Thoracic aorta (tissue), 2 donors: ENCODE results near the gene MYEF2. TPM values are rescaled to one million over a fixed set of nuclear protein-coding genes. Genes with fewer than 3 reads are reported as not detected.
A peak's percentile ranks its signal among the peaks of the same experiment; 100 is the strongest.

Source experiments
- ATAC-seq: fragments of 150-250 bp; one replicate; pipeline ENCODE4 v1.8.0; 2017; ENCODE audit warnings: low read depth; ENCODE audit not compliant: insufficient number of reproducible peaks, low FRiP score
- DNase-seq: peaks from one replicate; pipeline ENCODE4 v3.0.0-alpha.2; 2020; ENCODE audit warnings: low spot score
- H3K27ac ChIP-seq, 2 donors: fragments of 200-600 bp; sonication (generic); 1 replicate in 1 of 2; 2 replicates in 1 of 2; pipeline ENCODE4 v1.5.1; 2016; ENCODE audit warnings: mild to moderate bottlenecking in 2 of 2, moderate library complexity in 2 of 2
- H3K27me3 ChIP-seq: fragments of 200-600 bp; sonication (generic); replicated peaks from 2 replicates; pipeline ENCODE4 v1.6.0; 2016; ENCODE audit warnings: mild to moderate bottlenecking; ENCODE audit not compliant: insufficient read depth
- H3K36me3 ChIP-seq: fragments of 200-600 bp; sonication (generic); one replicate; pipeline ENCODE4 v1.5.1; 2016
- H3K4me1 ChIP-seq, 2 donors: fragments of 200-600 bp; sonication (generic); 1 replicate in 1 of 2; 2 replicates in 1 of 2; pipeline versions ENCODE4 v1.5.1 to v1.6.0; 2016; ENCODE audit warnings: low read depth in 2 of 2, mild to moderate bottlenecking in 1 of 2; ENCODE audit not compliant: control insufficient read depth in 1 of 2
- H3K4me3 ChIP-seq: fragments of 200-600 bp; sonication (generic); 2 replicates; pipeline ENCODE4 v1.5.1; 2016; ENCODE audit warnings: mild to moderate bottlenecking
- H3K9me3 ChIP-seq: fragments of 200-600 bp; sonication (generic); 2 replicates; pipeline ENCODE4 v1.5.1; 2016
- CTCF ChIP-seq: fragments of 200-600 bp; sonication (generic); IDR thresholded peaks from one replicate; pipeline ENCODE4 v1.5.1; 2019; ENCODE audit warnings: antibody characterized with exemption
- total RNA-seq, 2 donors: library from RNA; depleted of rRNA; stranded (reverse); fragments of >200 nt; gene quantifications; one replicate each; pipeline versions ENCODE4 v1.1.0 to v1.2.3, GENCODE V29; 2016

MYEF2 gene
- total RNA-seq, 2 donors from 2014 or later, result 63.5 to 168 TPM

GRCh38 chr15:48121849-48122248, 56.2 kb downstream of the MYEF2 start:
- Histone ChIP-seq H3K4me3 (no peak overlapping the region), H3K4me1 (no peaks in the 10 kb centered on the region), H3K27ac (no peak overlapping the region), H3K9me3 (no peaks in the 10 kb centered on the region), H3K27me3 (no peaks in the 10 kb centered on the region), H3K36me3 (no peaks in the 10 kb centered on the region)
- DNase-seq (no peak), ATAC-seq (no peak)
- no peak for TF ChIP-seq CTCF

GRCh38 chr15:48120745-48121144, 57.4 kb downstream of the MYEF2 start, which contains the start of gene SLC24A5:
Gene SLC24A5 (plus strand): TSS chr15:48120990. CDS start chr15:48121045, 55 bp downstream.
- Histone ChIP-seq H3K27ac (no peak within 1 kb of the TSS), H3K27me3 (no peaks in the 10 kb centered on the region), H3K4me3 (no peak within 1 kb of the TSS), H3K36me3 (no peaks in the 10 kb centered on the region), H3K9me3 (no peaks in the 10 kb centered on the region), H3K4me1 (no peaks in the 10 kb centered on the region)
- no peak for ATAC-seq
- no peak for DNase-seq
- TF ChIP-seq CTCF, result no peak

- TF ChIP-seq CTCF, result no peak
- ATAC-seq, result no peak
Observed at GRCh38 chr15:48119277-48119676, 58.8 kb downstream of the MYEF2 start.

GRCh38 chr15:48112242-48112641, 65.9 kb downstream of the MYEF2 start:
- TF ChIP-seq CTCF, result peak; percentile 22
- Histone ChIP-seq H3K9me3 (no peaks in the 10 kb centered on the region), H3K27ac (no peak overlapping the region), H3K4me3 (no peak overlapping the region), H3K27me3 (no peaks in the 10 kb centered on the region), H3K36me3 (no peaks in the 10 kb centered on the region), H3K4me1 (peaks cover 0 to 17% of the 10 kb centered on the region in 2 donors)
- DNase-seq, result no peak
- no peak for ATAC-seq

More at GRCh38 chr15:48119277-48119676, 58.8 kb downstream of the MYEF2 start:
- Histone ChIP-seq H3K27me3 (no peaks in the 10 kb centered on the region), H3K4me1 (no peaks in the 10 kb centered on the region), H3K36me3 (no peaks in the 10 kb centered on the region), H3K27ac (no peak overlapping the region), H3K9me3 (no peaks in the 10 kb centered on the region), H3K4me3 (no peak overlapping the region)
- DNase-seq, result no peak

- DNase-seq (no peak), ATAC-seq (no peak)
- Histone ChIP-seq H3K36me3 (no peaks in the 10 kb centered on the region), H3K4me1 (peaks cover 0 to 17% of the 10 kb centered on the region in 2 donors), H3K9me3 (no peaks in the 10 kb centered on the region), H3K27ac (no peak overlapping the region), H3K4me3 (no peak overlapping the region), H3K27me3 (no peaks in the 10 kb centered on the region)
- no peak for TF ChIP-seq CTCF
Observed at GRCh38 chr15:48109856-48110531, 68.1 kb downstream of the MYEF2 start.
